GM23248 (cell line): ENCODE results near the gene CDC42.

Experiments used
- EZH2 ChIP-seq: fragments of 200-600 bp; sonication (generic); IDR thresholded peaks from 2 replicates; pipeline ENCODE4 v1.6.1; 2018; ENCODE audit warnings: antibody characterized with exemption, mild to moderate bottlenecking; ENCODE audit not compliant: insufficient read depth, poor library complexity, severe bottlenecking
- EZH2phosphoT487 ChIP-seq: fragments of 200-600 bp; sonication (generic); IDR thresholded peaks from 2 replicates; pipeline ENCODE4 v1.6.1; 2018; ENCODE audit warnings: antibody characterized with exemption, moderate library complexity, mild to moderate bottlenecking, low read depth; ENCODE audit not compliant: insufficient read depth

DNA sequence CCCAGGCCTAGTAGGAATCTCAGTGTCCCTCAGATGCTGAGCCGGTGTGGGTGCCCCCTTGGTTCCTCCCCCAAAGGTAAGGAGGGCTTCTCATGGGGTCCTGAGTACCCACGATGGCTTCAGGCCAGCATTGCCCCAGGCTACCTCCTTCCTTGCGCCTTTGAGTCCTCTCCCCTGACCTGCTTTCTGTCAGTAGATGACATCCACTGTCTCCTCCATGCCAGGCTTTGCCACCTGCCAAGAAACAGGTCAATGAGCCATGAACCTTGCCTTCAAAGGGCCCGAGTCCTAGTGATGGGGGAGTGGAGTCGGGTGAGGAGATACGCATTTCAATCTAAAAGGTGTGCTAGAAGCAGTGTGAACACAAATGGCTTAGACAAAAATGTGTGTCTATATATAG lies 74.7 kb downstream of the CDC42 start:
- TF ChIP-seq EZH2, result no peak
- TF ChIP-seq EZH2phosphoT487, result no peak
